ENCODE data around the gene TMEM150B. TPM values are rescaled to one million over a fixed set of nuclear protein-coding genes. Genes with fewer than 3 reads are reported as not detected.

TMEM150B gene
- polyA plus RNA-seq, 2 of the 4 experiments (the other 2 are of a cell fraction), result 0.26 to 0.39 TPM

DNA sequence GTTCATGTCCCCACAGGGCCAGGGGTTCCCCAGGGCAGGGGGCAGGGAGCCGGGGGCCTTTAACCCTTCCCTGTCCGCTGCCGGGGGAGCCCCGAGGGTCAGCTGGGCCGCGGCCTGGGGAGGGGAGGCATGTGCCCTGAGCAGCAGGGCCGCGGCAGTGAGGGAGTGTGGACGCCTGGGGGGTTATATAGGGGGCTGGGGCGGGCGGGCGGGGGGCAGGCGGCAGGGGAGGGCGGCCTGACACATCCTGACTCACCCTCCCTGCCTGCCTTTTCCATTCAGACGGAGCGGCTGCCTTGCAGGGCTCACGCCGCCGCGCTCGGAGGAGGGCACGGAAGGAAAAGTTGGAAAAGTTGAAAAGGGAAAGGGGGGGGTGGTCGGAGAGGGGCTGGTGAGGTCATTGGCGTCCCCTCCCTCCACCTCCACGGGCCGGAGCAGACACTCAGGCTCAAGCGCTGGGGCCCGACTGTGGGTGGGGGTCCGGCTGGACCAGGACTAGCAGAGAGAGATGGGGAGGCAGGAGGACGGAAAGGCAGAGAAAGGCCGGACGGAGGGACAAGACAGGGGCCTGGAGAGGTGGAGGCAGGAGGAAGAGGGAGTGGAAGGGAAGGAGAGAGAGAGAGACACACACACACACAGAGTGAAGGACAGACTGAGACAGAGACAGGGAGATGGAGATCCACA is 45.3 kb upstream of the TMEM150B start, which contains the start of gene IL11 (continued):
- TF ChIP-seq TFCP2L1 (CRISPR knock-in tag; IDR thresholded peaks at IDR 0.05) (no peak), FOXS1 (CRISPR knock-in tag; IDR thresholded peaks at IDR 0.05) (no peak), NFE2L2 (conservative IDR thresholded peaks at IDR 0.05; ENCODE audit: low read length) (no peak), POLR2A (IDR thresholded peaks at IDR 0.05; ENCODE audit: low read length) (peak; percentile 82), HOXB5 (CRISPR knock-in tag; IDR thresholded peaks at IDR 0.05) (no peak; the same call in 1 of the 2 replicates), POLR2AphosphoS2 (conservative IDR thresholded peaks at IDR 0.05; ENCODE audit: low read length) (no peak), FOSL2 (IDR thresholded peaks at IDR 0.05) (peak; percentile 73), FOSL2 (CRISPR knock-in tag; IDR thresholded peaks at IDR 0.05) (no peak; the same call in 1 of the 2 replicates), CHD4 (IDR thresholded peaks at IDR 0.05; ENCODE audit: borderline replicate concordance) (no peak), MYC (IDR thresholded peaks at IDR 0.05; ENCODE audit: borderline replicate concordance, low read length) (no peak), RAD21 (conservative IDR thresholded peaks at IDR 0.05 in 1 of 2, IDR thresholded peaks at IDR 0.05 in 1 of 2) (no peak; a peak in 1 of 5 replicates), CHD2 (IDR thresholded peaks at IDR 0.05; ENCODE audit: low read length, partially characterized antibody) (no peak), NPAS2 (CRISPR knock-in tag; IDR thresholded peaks at IDR 0.05; ENCODE audit: borderline replicate concordance) (no peak), RFX5 (IDR thresholded peaks at IDR 0.05) (no peak), JUNB (IDR thresholded peaks at IDR 0.05) (peak; percentile 56), HMGXB4 (CRISPR knock-in tag; IDR thresholded peaks at IDR 0.05; ENCODE audit: borderline replicate concordance) (no peak), MAZ (IDR thresholded peaks at IDR 0.05; ENCODE audit: borderline replicate concordance, low read depth, low read length) (no peak), HOXB13 (CRISPR knock-in tag; IDR thresholded peaks at IDR 0.05; ENCODE audit: low read depth) (peak; percentile 10; the same call in 1 of the 2 replicates), SREBF2 (IDR thresholded peaks at IDR 0.05) (no peak), KDM1A (IDR thresholded peaks at IDR 0.05; ENCODE audit: low read depth) (no peak), ZC3H11A (IDR thresholded peaks at IDR 0.05) (no peak), EP300 (IDR thresholded peaks at IDR 0.05) (peak in 1 of 2 experiments; percentile 68; a peak in 2 of 5 replicates), CBX8 (IDR thresholded peaks at IDR 0.05) (no peak), ZSCAN20 (CRISPR knock-in tag; IDR thresholded peaks at IDR 0.05) (no peak)
- TF ChIP-seq, protein P1, sequence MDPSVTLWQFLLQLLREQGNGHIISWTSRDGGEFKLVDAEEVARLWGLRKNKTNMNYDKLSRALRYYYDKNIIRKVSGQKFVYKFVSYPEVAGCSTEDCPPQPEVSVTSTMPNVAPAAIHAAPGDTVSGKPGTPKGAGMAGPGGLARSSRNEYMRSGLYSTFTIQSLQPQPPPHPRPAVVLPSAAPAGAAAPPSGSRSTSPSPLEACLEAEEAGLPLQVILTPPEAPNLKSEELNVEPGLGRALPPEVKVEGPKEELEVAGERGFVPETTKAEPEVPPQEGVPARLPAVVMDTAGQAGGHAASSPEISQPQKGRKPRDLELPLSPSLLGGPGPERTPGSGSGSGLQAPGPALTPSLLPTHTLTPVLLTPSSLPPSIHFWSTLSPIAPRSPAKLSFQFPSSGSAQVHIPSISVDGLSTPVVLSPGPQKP (IDR thresholded peaks at IDR 0.05; ENCODE audit: low read depth, low read length), result no peak
- TF ChIP-seq, protein P2, sequence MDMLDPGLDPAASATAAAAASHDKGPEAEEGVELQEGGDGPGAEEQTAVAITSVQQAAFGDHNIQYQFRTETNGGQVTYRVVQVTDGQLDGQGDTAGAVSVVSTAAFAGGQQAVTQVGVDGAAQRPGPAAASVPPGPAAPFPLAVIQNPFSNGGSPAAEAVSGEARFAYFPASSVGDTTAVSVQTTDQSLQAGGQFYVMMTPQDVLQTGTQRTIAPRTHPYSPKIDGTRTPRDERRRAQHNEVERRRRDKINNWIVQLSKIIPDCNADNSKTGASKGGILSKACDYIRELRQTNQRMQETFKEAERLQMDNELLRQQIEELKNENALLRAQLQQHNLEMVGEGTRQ (IDR thresholded peaks at IDR 0.05), result no peak

Measured in A549 (cell line).